Nephron (organoid): ENCODE data around the gene EIF4EBP3.
"Not testable (repeated sequence)": the region's sequence is repeated elsewhere in the genome, so short reads cannot be mapped to it uniquely, and the experiment has no call there.

Experiments used
- H3K27ac Mint-ChIP-seq, 3 experiments: 2 replicates each; pipeline ENCODE4 v1.8.0; 2020; ENCODE audit warnings: mixed read lengths in 3 of 3, mild to moderate bottlenecking in 2 of 3, moderate library complexity in 1 of 3
- H3K27me3 Mint-ChIP-seq: 2 replicates; pipeline ENCODE4 v1.8.0; 2021; ENCODE audit warnings: low read depth, mild to moderate bottlenecking, moderate library complexity, mixed read lengths
- H3K36me3 Mint-ChIP-seq: 2 replicates; pipeline ENCODE4 v1.8.0; 2020; ENCODE audit warnings: low read depth, mixed read lengths
- H3K4me1 Mint-ChIP-seq: 2 replicates; pipeline ENCODE4 v1.8.0; 2020; ENCODE audit warnings: mixed read lengths
- H3K4me3 Mint-ChIP-seq, 3 experiments: 2 replicates each; pipeline ENCODE4 v1.8.0; 2020; ENCODE audit warnings: mild to moderate bottlenecking in 3 of 3, mixed read lengths in 3 of 3, moderate library complexity in 2 of 3
- H3K9me3 Mint-ChIP-seq: 2 replicates; pipeline ENCODE4 v1.8.0; 2020; ENCODE audit warnings: mixed read lengths
- CTCF ChIP-seq, 3 experiments: fragments of 200-600 bp; sonication (generic); IDR thresholded peaks; one replicate each; pipeline ENCODE4 v1.5.0; 2021; ENCODE audit warnings: antibody characterized with exemption in 3 of 3; ENCODE audit not compliant: unreplicated experiment in 3 of 3

The EIF4EBP3 gene

GRCh38 chr5:140573683-140574082 is 26.2 kb downstream of the EIF4EBP3 start:
- Mint-ChIP-seq H3K4me1 (peaks cover 4% of the 10 kb centered on the region), H3K4me3 (no peak overlapping the region), H3K36me3 (no peaks in the 10 kb centered on the region), H3K27ac (no peak overlapping the region), H3K27me3 (no peaks in the 10 kb centered on the region), H3K9me3 (no peaks in the 10 kb centered on the region)
- TF ChIP-seq CTCF (IDR thresholded peaks at IDR 0.05; ENCODE audit: unreplicated experiment in 3 of 3): no peak

DNA sequence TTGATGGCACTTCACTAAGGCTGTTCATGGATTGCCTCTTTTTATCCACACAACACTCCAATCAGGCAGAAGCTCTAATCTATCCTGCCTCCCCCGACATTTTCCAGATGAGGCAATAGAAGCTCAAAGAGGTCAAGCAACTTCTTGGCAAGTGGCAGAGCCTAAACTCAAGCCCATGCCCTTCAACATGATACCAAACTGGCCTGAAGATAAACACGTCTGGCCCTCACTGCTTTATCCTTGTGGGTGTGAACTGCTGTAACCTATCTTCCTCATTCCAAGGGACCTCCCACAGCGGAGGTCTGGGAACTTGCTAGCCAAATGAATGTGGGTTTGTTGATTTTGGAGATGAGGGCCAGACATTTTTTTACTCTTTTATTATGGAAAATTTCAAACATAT is 26.7 kb downstream of the EIF4EBP3 start:
- Mint-ChIP-seq H3K4me1 (peaks cover 2% of the 10 kb centered on the region), H3K36me3 (no peaks in the 10 kb centered on the region), H3K27me3 (no peaks in the 10 kb centered on the region), H3K4me3 (no peak overlapping the region), H3K27ac (no peak overlapping the region), H3K9me3 (no peaks in the 10 kb centered on the region)
- no peak for TF ChIP-seq CTCF (IDR thresholded peaks at IDR 0.05; ENCODE audit: unreplicated experiment in 3 of 3)

DNA sequence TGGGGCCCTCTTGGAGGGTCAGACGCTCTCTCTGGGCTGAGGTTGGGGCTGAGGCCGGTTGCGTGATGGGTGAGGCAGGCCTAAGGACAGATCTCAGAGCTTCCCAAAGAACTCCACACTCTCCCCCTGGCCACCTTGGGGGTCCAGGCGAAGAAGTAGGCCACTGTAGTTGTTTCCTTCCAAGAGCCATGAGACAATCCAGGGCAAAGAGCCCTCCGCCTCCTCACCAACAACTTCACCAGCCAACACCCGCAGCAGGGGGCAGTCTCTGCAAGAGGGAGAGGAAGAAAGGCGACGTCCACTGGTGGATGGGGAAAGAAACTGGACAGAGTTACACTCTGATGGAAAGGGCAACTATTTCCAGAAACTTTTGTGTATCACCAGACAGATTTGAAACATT is 27.8 kb downstream of the EIF4EBP3 start:
- Mint-ChIP-seq H3K36me3 (no peaks in the 10 kb centered on the region), H3K4me3 (no peak overlapping the region), H3K27ac (no peak overlapping the region), H3K4me1 (no peaks in the 10 kb centered on the region), H3K9me3 (no peaks in the 10 kb centered on the region), H3K27me3 (no peaks in the 10 kb centered on the region)
- TF ChIP-seq CTCF (IDR thresholded peaks at IDR 0.05; ENCODE audit: unreplicated experiment in 3 of 3): no peak

DNA sequence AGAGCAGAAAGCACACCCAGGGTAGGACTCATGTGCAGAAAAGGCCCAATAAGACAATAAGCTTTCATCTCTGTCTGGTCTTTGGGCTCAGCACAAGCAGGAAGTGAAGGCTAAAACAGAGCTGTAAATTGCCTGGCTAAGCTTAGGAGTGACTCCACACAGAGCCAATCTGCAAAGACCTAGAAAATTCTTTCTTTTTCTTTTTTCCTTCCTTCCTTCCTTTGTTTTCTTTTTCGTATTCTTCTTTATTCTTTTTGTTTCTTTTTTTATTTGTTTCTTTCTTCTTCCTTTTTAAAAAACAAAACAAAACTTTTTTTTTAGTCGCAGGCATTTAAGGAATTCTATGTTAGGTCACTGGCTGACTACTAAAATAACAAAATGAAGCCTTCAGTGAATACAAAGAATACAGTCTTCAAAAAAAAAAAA is 29.3 kb downstream of the EIF4EBP3 start:
- no peak overlapping the region for H3K27ac Mint-ChIP-seq
- peaks cover 6% of the 10 kb centered on the region for H3K27me3 Mint-ChIP-seq
- H3K4me1 Mint-ChIP-seq: no peaks in the 10 kb centered on the region
- no peak for TF ChIP-seq CTCF (IDR thresholded peaks at IDR 0.05; ENCODE audit: unreplicated experiment in 3 of 3)
- no peak overlapping the region for H3K4me3 Mint-ChIP-seq
- H3K36me3 Mint-ChIP-seq: no peaks in the 10 kb centered on the region
- H3K9me3 Mint-ChIP-seq: no peaks in the 10 kb centered on the region

- peaks cover 13% of the 10 kb centered on the region for H3K27me3 Mint-ChIP-seq
- not testable (repeated sequence) for H3K9me3 Mint-ChIP-seq, H3K4me3 Mint-ChIP-seq, H3K36me3 Mint-ChIP-seq, H3K27ac Mint-ChIP-seq, H3K4me1 Mint-ChIP-seq
Measured at GRCh38 chr5:140579188-140579747, 31.8 kb downstream of the EIF4EBP3 start.

- TF ChIP-seq CTCF (IDR thresholded peaks at IDR 0.05; ENCODE audit: unreplicated experiment in 3 of 3): no peak
- no peaks in the 10 kb centered on the region for H3K4me1 Mint-ChIP-seq
- H3K27ac Mint-ChIP-seq: no peak overlapping the region
- no peaks in the 10 kb centered on the region for H3K36me3 Mint-ChIP-seq
- peaks cover 14% of the 10 kb centered on the region for H3K27me3 Mint-ChIP-seq
- no peak overlapping the region for H3K4me3 Mint-ChIP-seq
- peaks cover 3% of the 10 kb centered on the region for H3K9me3 Mint-ChIP-seq
Measured at GRCh38 chr5:140587495-140587894, 40.0 kb downstream of the EIF4EBP3 start.
